Caco-2 (cell line): ENCODE measurements around the gene TBCK. TPM values are rescaled to one million over a fixed set of nuclear protein-coding genes. Genes with fewer than 3 reads are reported as not detected.

Experiments used
- BruUV-seq: library from RNA; stranded (reverse); fragments of 400-500 nt; replicated peaks from 2 replicates; lab custom pipeline; 2021; lab: Mats Ljungman, UMichigan
- CTCF ChIA-PET: fragments of 300-600 bp; sonication (Branson Sonifier 250); formaldehyde crosslinking; loops from one replicate; lab custom pipeline; 2022; ENCODE audit warnings: antibody characterized with exemption; lab: Charles Lee
- POLR2A ChIA-PET: fragments of 300-600 bp; sonication (Branson Sonifier 250); formaldehyde crosslinking; loops from one replicate; lab custom pipeline; 2022; ENCODE audit warnings: antibody characterized with exemption; lab: Charles Lee
- DNase-seq, 2 experiments: peaks; one replicate each; pipeline versions ENCODE4 v3.0.0 to v3.0.0-alpha.2; 2020 to 2022
- H3K27me3 ChIP-seq: replicated peaks from 2 replicates; pipeline ENCODE4 v1.6.0; 2011; ENCODE audit warnings: low read length; ENCODE audit not compliant: control insufficient read depth, insufficient read depth
- H3K36me3 ChIP-seq: 2 replicates; pipeline ENCODE4 v1.5.1; 2011; ENCODE audit warnings: low read length; ENCODE audit not compliant: control insufficient read depth, insufficient read depth
- H3K4me1 ChIP-seq: fragments of 250-450 bp; sonication (Bioruptor Pico); 2 replicates; pipeline ENCODE4 v1.5.1; 2020; ENCODE audit warnings: mild to moderate bottlenecking
- H3K4me3 ChIP-seq: 2 replicates; pipeline ENCODE4 v1.5.1; 2011; ENCODE audit warnings: low read depth, mild to moderate bottlenecking, control low read depth, low read length
- H3K9me3 ChIP-seq: fragments of 250-450 bp; sonication (Bioruptor Pico); 2 replicates; pipeline ENCODE4 v1.5.1; 2020; ENCODE audit warnings: mild to moderate bottlenecking, moderate library complexity
- H3K27ac Mint-ChIP-seq: one replicate; pipeline ENCODE4 v1.8.0; 2022; ENCODE audit warnings: mixed read lengths; ENCODE audit not compliant: unreplicated experiment
- H3K27me3 Mint-ChIP-seq: one replicate; pipeline ENCODE4 v1.8.0; 2022; ENCODE audit warnings: mixed read lengths; ENCODE audit not compliant: insufficient read depth, unreplicated experiment
- H3K36me3 Mint-ChIP-seq: one replicate; pipeline ENCODE4 v1.8.0; 2022; ENCODE audit warnings: mild to moderate bottlenecking, mixed read lengths; ENCODE audit not compliant: insufficient read depth, unreplicated experiment
- H3K4me1 Mint-ChIP-seq: one replicate; pipeline ENCODE4 v1.8.0; 2022; ENCODE audit warnings: low read depth, mixed read lengths; ENCODE audit not compliant: unreplicated experiment
- H3K4me3 Mint-ChIP-seq: one replicate; pipeline ENCODE4 v1.8.0; 2022; ENCODE audit warnings: mild to moderate bottlenecking, moderate library complexity, mixed read lengths; ENCODE audit not compliant: unreplicated experiment
- H3K9me3 Mint-ChIP-seq: one replicate; pipeline ENCODE4 v1.8.0; 2022; ENCODE audit warnings: mixed read lengths; ENCODE audit not compliant: unreplicated experiment
- intact Hi-C: fragments of 100-400 bp; cut with micrococcal nuclease; formaldehyde crosslinking; loops from one replicate; pipeline ENCODE4 v1.10.0; 2022; ENCODE audit not compliant: unreplicated experiment
- total RNA-seq: library from RNA; stranded (reverse); gene quantifications from 2 replicates; pipeline ENCODE4 v1.2.3, GENCODE V29; 2022
- TF ChIP-seq, protein P1 (sequence below), 2 experiments: fragments of 200-600 bp in 1 of 2; IDR thresholded peaks; 1 replicate in 1 of 2; 2 replicates in 1 of 2; pipeline versions ENCODE4 v1.5.1 to v1.8.0; 2011 to 2022; ENCODE audit warnings: antibody characterized with exemption in 1 of 2, control low read depth in 1 of 2, inconsistent platforms in 1 of 2, low read depth in 1 of 2, low read length in 1 of 2, mild to moderate bottlenecking in 1 of 2, moderate library complexity in 1 of 2; ENCODE audit not compliant: insufficient read depth in 1 of 2, severe bottlenecking in 1 of 2, unreplicated experiment in 1 of 2

Gene TBCK
- total RNA-seq, 1 experiment from 2014 or later, result 51.1 TPM

DNA sequence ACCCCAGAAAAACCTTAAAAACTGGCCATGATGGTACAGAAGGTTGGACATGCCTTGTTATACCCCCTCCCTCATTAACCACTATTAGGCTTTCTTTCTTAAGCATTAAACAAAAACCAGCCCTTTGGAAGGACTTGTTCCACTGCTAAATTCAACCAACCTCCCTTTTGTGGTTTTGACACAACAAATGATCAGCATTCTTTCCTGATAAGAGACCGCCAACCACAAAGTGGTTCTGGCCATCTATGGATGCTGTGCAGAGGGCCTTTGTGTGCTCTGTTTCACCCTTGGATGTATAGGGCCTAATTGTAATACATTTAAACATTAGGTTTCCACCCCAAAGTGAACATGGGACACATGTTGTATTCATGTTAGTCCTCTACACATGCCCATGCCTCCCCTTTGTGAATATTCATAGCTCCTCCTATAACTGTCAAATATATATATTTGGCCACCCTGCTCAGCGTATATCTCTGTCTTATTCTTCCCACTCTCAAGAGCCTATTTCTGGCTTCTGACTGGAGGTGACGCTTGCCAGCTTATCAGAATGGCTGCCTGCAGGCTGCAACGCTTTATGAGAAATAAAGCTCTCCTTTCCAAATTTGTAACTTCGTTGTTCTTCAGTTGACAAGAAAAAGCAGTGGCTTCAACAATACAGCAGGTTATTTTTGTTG lies 294.1 kb downstream of the TBCK start:
- H3K4me3 Mint-ChIP-seq, result no peak overlapping the region
- intact Hi-C loops, result no loop called here
- no peak overlapping the region for H3K27ac Mint-ChIP-seq
- POLR2A ChIA-PET, result no interaction called here
- H3K9me3 Mint-ChIP-seq, result no peaks in the 10 kb centered on the region
- no peaks in the 10 kb centered on the region for H3K36me3 ChIP-seq
- H3K4me1 ChIP-seq, result no peaks in the 10 kb centered on the region
- TF ChIP-seq, protein P1, sequence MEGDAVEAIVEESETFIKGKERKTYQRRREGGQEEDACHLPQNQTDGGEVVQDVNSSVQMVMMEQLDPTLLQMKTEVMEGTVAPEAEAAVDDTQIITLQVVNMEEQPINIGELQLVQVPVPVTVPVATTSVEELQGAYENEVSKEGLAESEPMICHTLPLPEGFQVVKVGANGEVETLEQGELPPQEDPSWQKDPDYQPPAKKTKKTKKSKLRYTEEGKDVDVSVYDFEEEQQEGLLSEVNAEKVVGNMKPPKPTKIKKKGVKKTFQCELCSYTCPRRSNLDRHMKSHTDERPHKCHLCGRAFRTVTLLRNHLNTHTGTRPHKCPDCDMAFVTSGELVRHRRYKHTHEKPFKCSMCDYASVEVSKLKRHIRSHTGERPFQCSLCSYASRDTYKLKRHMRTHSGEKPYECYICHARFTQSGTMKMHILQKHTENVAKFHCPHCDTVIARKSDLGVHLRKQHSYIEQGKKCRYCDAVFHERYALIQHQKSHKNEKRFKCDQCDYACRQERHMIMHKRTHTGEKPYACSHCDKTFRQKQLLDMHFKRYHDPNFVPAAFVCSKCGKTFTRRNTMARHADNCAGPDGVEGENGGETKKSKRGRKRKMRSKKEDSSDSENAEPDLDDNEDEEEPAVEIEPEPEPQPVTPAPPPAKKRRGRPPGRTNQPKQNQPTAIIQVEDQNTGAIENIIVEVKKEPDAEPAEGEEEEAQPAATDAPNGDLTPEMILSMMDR (IDR thresholded peaks at IDR 0.05; ENCODE audit: insufficient read depth in 1 of 2, low read depth in 1 of 2, low read length in 1 of 2, severe bottlenecking in 1 of 2, unreplicated experiment in 1 of 2), result no peak
- H3K27me3 Mint-ChIP-seq, result no peaks in the 10 kb centered on the region
- no peaks in the 10 kb centered on the region for H3K36me3 Mint-ChIP-seq
- no peaks in the 10 kb centered on the region for H3K9me3 ChIP-seq
- H3K27me3 ChIP-seq, result no peaks in the 10 kb centered on the region
- H3K4me3 ChIP-seq, result no peak overlapping the region
- no peaks in the 10 kb centered on the region for H3K4me1 Mint-ChIP-seq
- CTCF ChIA-PET, result no interaction called here
- no TSS peak for BruUV-seq
- DNase-seq, result no peak

DNA sequence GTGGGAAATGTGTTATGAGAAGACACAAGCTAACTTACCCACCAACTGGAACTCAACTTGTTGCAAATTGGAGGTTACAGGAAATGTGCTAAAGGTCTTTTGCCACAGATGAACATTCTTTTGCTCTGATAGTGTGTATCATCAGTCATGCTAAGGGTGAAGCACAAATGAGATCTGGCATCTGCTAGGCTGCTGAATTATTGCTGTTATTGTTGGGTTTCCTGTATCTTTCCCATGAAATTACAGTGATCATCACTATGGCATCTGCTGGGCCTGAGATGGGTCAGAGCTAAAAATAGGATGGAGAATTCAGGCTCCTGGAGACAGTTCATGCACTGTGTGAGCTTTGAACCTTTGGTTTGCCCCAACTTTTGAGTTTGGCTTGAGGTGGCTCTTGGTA lies 296.2 kb downstream of the TBCK start:
- DNase-seq, result no peak
- intact Hi-C loops, result no loop called here
- Mint-ChIP-seq H3K36me3 (no peaks in the 10 kb centered on the region), H3K4me3 (no peak overlapping the region), H3K4me1 (no peaks in the 10 kb centered on the region), H3K9me3 (peaks cover 12% of the 10 kb centered on the region), H3K27ac (no peak overlapping the region), H3K27me3 (no peaks in the 10 kb centered on the region)
- Histone ChIP-seq H3K4me3 (no peak overlapping the region), H3K9me3 (no peaks in the 10 kb centered on the region), H3K4me1 (no peaks in the 10 kb centered on the region), H3K27me3 (no peaks in the 10 kb centered on the region), H3K36me3 (no peaks in the 10 kb centered on the region)
- ChIA-PET CTCF (no interaction called here), POLR2A (no interaction called here)
- TF ChIP-seq, protein P1 (IDR thresholded peaks at IDR 0.05; ENCODE audit: insufficient read depth in 1 of 2, low read depth in 1 of 2, low read length in 1 of 2, severe bottlenecking in 1 of 2, unreplicated experiment in 1 of 2), result no peak
- BruUV-seq, result no TSS peak

DNA sequence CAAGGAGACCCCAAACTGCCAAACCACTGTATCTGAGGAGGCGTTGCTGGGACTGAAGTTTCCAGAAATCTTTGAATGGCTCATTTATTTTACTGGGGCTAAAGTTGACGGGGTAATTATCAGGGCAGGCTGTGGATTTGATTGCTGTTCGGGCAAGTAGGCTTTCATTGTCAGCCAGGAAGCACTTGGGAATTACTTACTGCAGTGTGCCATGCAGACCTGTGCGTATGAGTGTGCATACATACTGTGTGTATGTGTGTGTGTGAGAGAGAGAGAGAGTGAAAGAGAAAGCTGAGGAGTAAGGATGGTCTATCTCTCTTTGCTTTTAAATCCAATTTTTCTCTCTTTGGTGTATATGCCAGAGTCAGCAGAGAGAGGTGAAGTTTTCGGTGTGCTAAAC lies 298.0 kb downstream of the TBCK start:
- no peak for DNase-seq
- H3K27me3 ChIP-seq, result no peaks in the 10 kb centered on the region
- TF ChIP-seq, protein P1 (IDR thresholded peaks at IDR 0.05; ENCODE audit: insufficient read depth in 1 of 2, low read depth in 1 of 2, low read length in 1 of 2, severe bottlenecking in 1 of 2, unreplicated experiment in 1 of 2), result no peak
- ChIA-PET POLR2A (no interaction called here), CTCF (no interaction called here)
- H3K4me3 ChIP-seq, result no peak overlapping the region
- H3K4me1 Mint-ChIP-seq, result no peaks in the 10 kb centered on the region
- H3K4me3 Mint-ChIP-seq, result no peak overlapping the region
- no peak overlapping the region for H3K27ac Mint-ChIP-seq
- H3K9me3 ChIP-seq, result no peaks in the 10 kb centered on the region
- H3K36me3 Mint-ChIP-seq, result no peaks in the 10 kb centered on the region
- no peaks in the 10 kb centered on the region for H3K4me1 ChIP-seq
- peaks cover 30% of the 10 kb centered on the region for H3K9me3 Mint-ChIP-seq
- no peaks in the 10 kb centered on the region for H3K27me3 Mint-ChIP-seq
- H3K36me3 ChIP-seq, result no peaks in the 10 kb centered on the region
- intact Hi-C loops, result no loop called here
- no TSS peak for BruUV-seq
